ENCODE results near the gene RPL28. TPM values are rescaled to one million over a fixed set of nuclear protein-coding genes. Genes with fewer than 3 reads are reported as not detected.

RPL28 gene
- total and polyA plus RNA-seq, 10 of the 15 experiments (the other 5 are each of a cell fraction or from before 2014, with no cell fraction given): 260 to 3,542 (median 891) TPM

DNA sequence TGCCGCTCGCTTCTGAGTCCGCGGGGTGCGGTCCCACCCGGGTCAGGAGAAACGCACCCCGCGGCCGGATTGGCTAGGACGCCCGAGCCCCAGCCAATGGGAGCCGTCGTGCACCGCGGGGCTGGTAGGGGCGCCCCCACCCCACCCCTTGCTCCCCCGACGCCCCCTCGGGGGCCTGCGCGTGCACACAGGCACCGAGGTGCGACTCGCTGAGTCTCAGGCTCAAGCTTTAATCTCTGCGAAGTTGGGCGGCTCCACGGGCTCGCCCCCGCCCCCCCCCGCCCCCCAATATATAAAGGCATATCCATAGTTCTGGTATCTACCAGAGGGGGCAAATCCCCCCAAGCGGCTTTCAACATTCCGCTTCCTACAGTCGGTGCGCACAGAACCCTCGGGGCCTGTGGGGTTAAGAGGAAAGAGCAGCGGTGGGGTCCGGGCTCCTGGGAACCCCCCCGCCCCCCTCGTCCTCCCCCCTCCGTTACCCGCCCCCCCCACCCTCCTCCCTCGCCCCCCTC lies 31.0 kb upstream of the RPL28 start, which contains the start of gene COX6B2:
Gene COX6B2, minus strand, starts transcription at position 22 of the 515 bp plus-strand sequence. CDS start 198 bp downstream, outside the sequence.
- DNase-seq (ENCODE audit: low read depth, low spot score) (no peak), ATAC-seq (no peak), FAIRE-seq (no peak)
- peaks cover 4 to 13% of the 10 kb centered on the region in 2 experiments; a peak in 3 of 4 replicates for H3K27me3 ChIP-seq (replicated peaks in 1 of 2; ENCODE audit: control insufficient read depth in 2 of 2, insufficient read depth in 2 of 2, low read length in 1 of 2)
- no peaks in the 10 kb centered on the region for H3K36me3 ChIP-seq (ENCODE audit: control insufficient read depth in 2 of 2, insufficient read depth in 2 of 2, low read length in 1 of 2)
- ChIA-PET RAD21 (ENCODE audit: unreplicated experiment) (no interaction called here), CTCF (no interaction called here), POLR2A (no interaction called here), SMC1A (ENCODE audit: uncharacterized antibody, unreplicated experiment) (no interaction called here)
- H4K20me1 ChIP-seq (ENCODE audit: control insufficient read depth, insufficient read depth): no peaks in the 10 kb centered on the region; the same call in 1 of the 2 replicates
- no peaks in the 10 kb centered on the region; the same call in 1 of the 2 replicates for H3K4me1 ChIP-seq (ENCODE audit: control insufficient read depth, insufficient read depth, low read length)
- intact Hi-C loops (cut with micrococcal nuclease; ENCODE audit: unreplicated experiment): no loop called here
- in situ Hi-C loops (cut with MboI): no loop called here
- no peak within 1 kb of the TSS for H3K27ac ChIP-seq (ENCODE audit: control insufficient read depth, insufficient read depth)
- peak within 1 kb of the TSS; percentile 68; the same call in 1 of the 2 replicates for H3K4me2 ChIP-seq (ENCODE audit: control insufficient read depth, insufficient read depth)
- TF ChIP-seq, protein P1, sequence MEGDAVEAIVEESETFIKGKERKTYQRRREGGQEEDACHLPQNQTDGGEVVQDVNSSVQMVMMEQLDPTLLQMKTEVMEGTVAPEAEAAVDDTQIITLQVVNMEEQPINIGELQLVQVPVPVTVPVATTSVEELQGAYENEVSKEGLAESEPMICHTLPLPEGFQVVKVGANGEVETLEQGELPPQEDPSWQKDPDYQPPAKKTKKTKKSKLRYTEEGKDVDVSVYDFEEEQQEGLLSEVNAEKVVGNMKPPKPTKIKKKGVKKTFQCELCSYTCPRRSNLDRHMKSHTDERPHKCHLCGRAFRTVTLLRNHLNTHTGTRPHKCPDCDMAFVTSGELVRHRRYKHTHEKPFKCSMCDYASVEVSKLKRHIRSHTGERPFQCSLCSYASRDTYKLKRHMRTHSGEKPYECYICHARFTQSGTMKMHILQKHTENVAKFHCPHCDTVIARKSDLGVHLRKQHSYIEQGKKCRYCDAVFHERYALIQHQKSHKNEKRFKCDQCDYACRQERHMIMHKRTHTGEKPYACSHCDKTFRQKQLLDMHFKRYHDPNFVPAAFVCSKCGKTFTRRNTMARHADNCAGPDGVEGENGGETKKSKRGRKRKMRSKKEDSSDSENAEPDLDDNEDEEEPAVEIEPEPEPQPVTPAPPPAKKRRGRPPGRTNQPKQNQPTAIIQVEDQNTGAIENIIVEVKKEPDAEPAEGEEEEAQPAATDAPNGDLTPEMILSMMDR (IDR thresholded peaks at IDR 0.05 in 2 of 3, conservative IDR thresholded peaks at IDR 0.05 in 1 of 3; ENCODE audit: control insufficient read depth in 2 of 3, extremely low read depth in 1 of 3, insufficient read depth in 1 of 3, low read depth in 3 of 3, low read length in 3 of 3): no peak
- TF ChIP-seq POU2F2 (IDR thresholded peaks at IDR 0.05; ENCODE audit: borderline replicate concordance, low read depth, low read length): no peak
- TF ChIP-seq ZNF207 (IDR thresholded peaks at IDR 0.05; ENCODE audit: borderline replicate concordance): no peak
- no peak for TF ChIP-seq KLF5 (IDR thresholded peaks at IDR 0.05; ENCODE audit: partially characterized antibody)
- no peak for TF ChIP-seq RAD51 (IDR thresholded peaks at IDR 0.05)
- TF ChIP-seq BRCA1 (IDR thresholded peaks at IDR 0.05; ENCODE audit: low read depth, low read length): no peak
- H3K9me3 ChIP-seq (replicated peaks; ENCODE audit: control insufficient read depth, insufficient read depth, low read length): no peaks in the 10 kb centered on the region
- no peak within 1 kb of the TSS for H3K9ac ChIP-seq (ENCODE audit: control insufficient read depth, insufficient read depth, low read length)
- H3K4me3 ChIP-seq: no peak within 1 kb of the TSS
- BruUV-seq (replicated peaks): no TSS peak
- peak within 1 kb of the TSS; percentile 29; the same call in 1 of the 2 replicates for H2AFZ ChIP-seq (ENCODE audit: control insufficient read depth, low read depth, low read length)
- no peaks in the 10 kb centered on the region for H3K79me2 ChIP-seq (ENCODE audit: control insufficient read depth, insufficient read depth, low read length)
- 14% methylated on average over 22 of the region's 43 CpGs for WGBS (ENCODE audit: insufficient coverage, insufficient replicate concordance, low lambda C conversion rate, missing lambda C conversion rate)
